Sigmoid colon (tissue), 4 donors: Measurements from ENCODE around the gene GRXCR1.

Source experiments
- CTCF ChIP-seq, 4 experiments: fragments of 450-650 bp in 3 of 4; fragments of 200-600 bp in 1 of 4; IDR thresholded peaks; one replicate each; pipeline ENCODE4 v1.5.1; 2016 to 2019; ENCODE audit warnings: antibody characterized with exemption in 4 of 4, mild to moderate bottlenecking in 3 of 4, moderate library complexity in 2 of 4
- POLR2A ChIP-seq, 2 donors: fragments of 450-650 bp; IDR thresholded peaks; one replicate each; pipeline ENCODE4 v1.6.1; 2016; ENCODE audit warnings: antibody characterized with exemption in 2 of 2, mild to moderate bottlenecking in 2 of 2, moderate library complexity in 2 of 2
- POLR2AphosphoS5 ChIP-seq, 4 donors: sonication (generic); formaldehyde crosslinking; IDR thresholded peaks; one replicate each; pipeline ENCODE4 v1.6.1; 2017; ENCODE audit warnings: antibody characterized with exemption in 4 of 4

GRCh38 chr4:42954963-42955669 lies 62.6 kb downstream of the GRXCR1 start:
- no peak for TF ChIP-seq CTCF (IDR thresholded peaks at IDR 0.05)
- no peak for TF ChIP-seq POLR2AphosphoS5 (IDR thresholded peaks at IDR 0.05)
- TF ChIP-seq POLR2A (IDR thresholded peaks at IDR 0.05), result no peak
